WTC11 (cell line): ENCODE data around the gene CARS2. TPM values are rescaled to one million over a fixed set of nuclear protein-coding genes. Genes with fewer than 3 reads are reported as not detected.

ENCODE experiments used
- ATAC-seq: fragments of 200-7000 bp; cut with Tn5 transposase; 2 replicates; pipeline ENCODE4 v1.10.0; 2021; ENCODE audit warnings: mild to moderate bottlenecking, moderate library complexity
- CTCF ChIA-PET: fragments of 300-600 bp; sonication (Branson Sonifier 250); formaldehyde crosslinking; loops from one replicate; lab custom pipeline; 2021; ENCODE audit warnings: antibody characterized with exemption; lab: Charles Lee
- POLR2A ChIA-PET: fragments of 350-600 bp; sonication (Branson Sonifier 250); formaldehyde crosslinking; loops from one replicate; lab custom pipeline; 2021; ENCODE audit warnings: antibody characterized with exemption; lab: Charles Lee
- DNase-seq: peaks from one replicate; pipeline ENCODE4 v3.0.0; 2021; ENCODE audit warnings: low spot score
- H3K27ac Mint-ChIP-seq: 2 replicates; pipeline ENCODE4 v1.8.0; 2021; ENCODE audit warnings: mixed read lengths
- H3K27me3 Mint-ChIP-seq: 2 replicates; pipeline ENCODE4 v1.8.0; 2021; ENCODE audit warnings: low read depth, mild to moderate bottlenecking, moderate library complexity, mixed read lengths
- H3K36me3 Mint-ChIP-seq: 2 replicates; pipeline ENCODE4 v1.8.0; 2021; ENCODE audit warnings: mixed read lengths
- H3K4me1 Mint-ChIP-seq: 2 replicates; pipeline ENCODE4 v1.8.0; 2022; ENCODE audit warnings: mixed read lengths
- H3K4me3 Mint-ChIP-seq: 2 replicates; pipeline ENCODE4 v1.8.0; 2021; ENCODE audit warnings: mild to moderate bottlenecking, moderate library complexity, mixed read lengths
- H3K9me3 Mint-ChIP-seq: 2 replicates; pipeline ENCODE4 v1.8.0; 2021; ENCODE audit warnings: mixed read lengths
- ATF1 ChIP-seq: sonication (generic); formaldehyde crosslinking; IDR thresholded peaks from 2 replicates; pipeline ENCODE4 v1.8.1; 2023; ENCODE audit warnings: mild to moderate bottlenecking, moderate library complexity, missing genetic modification reagents
- ESRRA ChIP-seq: sonication (generic); formaldehyde crosslinking; IDR thresholded peaks from 2 replicates; pipeline ENCODE4 v1.8.1; 2022; ENCODE audit warnings: mild to moderate bottlenecking, missing genetic modification reagents, borderline replicate concordance
- GABPB1 ChIP-seq: sonication (generic); formaldehyde crosslinking; IDR thresholded peaks from 2 replicates; pipeline ENCODE4 v1.8.1; 2023; ENCODE audit warnings: mild to moderate bottlenecking, missing genetic modification reagents
- IRF2 ChIP-seq: sonication (generic); formaldehyde crosslinking; IDR thresholded peaks from 2 replicates; pipeline ENCODE4 v1.8.0; 2022; ENCODE audit warnings: low read depth, missing genetic modification reagents, borderline replicate concordance
- NR2C2 ChIP-seq: sonication (generic); formaldehyde crosslinking; IDR thresholded peaks from 2 replicates; pipeline ENCODE4 v1.8.0; 2022; ENCODE audit warnings: mild to moderate bottlenecking, missing genetic modification reagents
- RORB ChIP-seq: fragments of 250-450 bp; sonication (Bioruptor Pico); IDR thresholded peaks from 2 replicates; pipeline ENCODE4 v1.9.0; 2021; ENCODE audit warnings: mild to moderate bottlenecking
- SMAD3 ChIP-seq: sonication (generic); formaldehyde crosslinking; IDR thresholded peaks from 2 replicates; pipeline ENCODE4 v1.8.0; 2022; ENCODE audit warnings: missing genetic modification reagents, mild to moderate bottlenecking, borderline replicate concordance
- TP53 ChIP-seq: sonication (generic); formaldehyde crosslinking; IDR thresholded peaks from 2 replicates; pipeline ENCODE4 v1.8.1; 2023; ENCODE audit warnings: mild to moderate bottlenecking, missing genetic modification reagents
- ZNF121 ChIP-seq: sonication (generic); formaldehyde crosslinking; IDR thresholded peaks from 2 replicates; pipeline ENCODE4 v1.8.0; 2023; ENCODE audit warnings: missing genetic modification reagents
- ZNF232 ChIP-seq: sonication (generic); formaldehyde crosslinking; IDR thresholded peaks from 2 replicates; pipeline ENCODE4 v1.8.0; 2022; ENCODE audit warnings: mild to moderate bottlenecking, missing genetic modification reagents
- ZNF396 ChIP-seq: fragments of 250-450 bp; sonication (Bioruptor Pico); IDR thresholded peaks from 2 replicates; pipeline ENCODE4 v1.8.0; 2021; ENCODE audit warnings: mild to moderate bottlenecking, moderate library complexity, borderline replicate concordance
- total RNA-seq: library from RNA; stranded (reverse); gene quantifications from 3 replicates; pipeline ENCODE4 v1.2.3, GENCODE V29; 2021
- TF ChIP-seq, protein P1 (sequence below): fragments of 250-450 bp; sonication (Bioruptor Pico); IDR thresholded peaks from 2 replicates; pipeline ENCODE4 v2.1.2; 2022; ENCODE audit warnings: mild to moderate bottlenecking, moderate library complexity
- TF ChIP-seq, protein P2 (sequence below): sonication (generic); formaldehyde crosslinking; IDR thresholded peaks from 2 replicates; pipeline ENCODE4 v1.8.1; 2022; ENCODE audit warnings: low read depth, missing genetic modification reagents, borderline replicate concordance
- TF ChIP-seq, protein P3 (sequence below): sonication (generic); formaldehyde crosslinking; IDR thresholded peaks from 2 replicates; pipeline ENCODE4 v1.8.1; 2022; ENCODE audit warnings: mild to moderate bottlenecking, missing genetic modification reagents, moderate library complexity, borderline replicate concordance
- TF ChIP-seq, protein P4 (sequence below): sonication (generic); formaldehyde crosslinking; IDR thresholded peaks from 2 replicates; pipeline ENCODE4 v1.8.0; 2022; ENCODE audit warnings: mild to moderate bottlenecking, missing genetic modification reagents
- TF ChIP-seq, protein P5 (sequence below): sonication (generic); formaldehyde crosslinking; IDR thresholded peaks from 2 replicates; pipeline ENCODE4 v1.8.1; 2023; ENCODE audit warnings: mild to moderate bottlenecking, missing genetic modification reagents, moderate library complexity
- TF ChIP-seq, protein P6 (sequence below): sonication (generic); formaldehyde crosslinking; IDR thresholded peaks from 2 replicates; pipeline ENCODE4 v1.8.1; 2022; ENCODE audit warnings: missing genetic modification reagents, borderline replicate concordance
- TF ChIP-seq, protein P7 (sequence below): sonication (generic); formaldehyde crosslinking; IDR thresholded peaks from 2 replicates; pipeline ENCODE4 v1.8.1; 2022; ENCODE audit warnings: low read depth, mild to moderate bottlenecking, moderate library complexity, missing genetic modification reagents, borderline replicate concordance
- TF ChIP-seq, protein P8 (sequence below): sonication (generic); formaldehyde crosslinking; IDR thresholded peaks from 2 replicates; pipeline ENCODE4 v1.8.0; 2023; ENCODE audit warnings: mild to moderate bottlenecking, missing genetic modification reagents
- TF ChIP-seq, protein P9 (sequence below): fragments of 250-450 bp; sonication (Bioruptor Pico); conservative IDR thresholded peaks from 2 replicates; pipeline ENCODE4 v1.9.0; 2021; ENCODE audit warnings: mild to moderate bottlenecking

The CARS2 gene
- total RNA-seq, 1 experiment from 2014 or later = 39.9 TPM

DNA sequence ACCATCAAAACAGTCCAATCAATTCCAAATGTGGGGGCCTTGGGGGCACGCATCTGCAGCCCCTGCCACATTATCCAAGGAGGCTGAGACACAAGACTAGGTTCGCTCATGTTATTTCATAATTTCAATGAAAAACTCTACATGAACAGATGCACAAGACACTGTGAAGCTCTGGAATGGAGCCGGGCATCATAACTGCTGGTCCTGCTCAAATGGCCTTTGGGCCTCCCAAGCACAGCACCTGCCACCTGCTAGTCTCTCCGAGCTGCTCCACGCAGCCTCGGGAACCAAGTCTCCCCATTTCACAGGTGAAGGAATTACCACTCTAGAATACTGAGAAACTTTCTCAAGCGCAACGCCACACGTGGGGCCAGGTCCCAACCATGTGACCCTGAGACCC lies 16.9 kb downstream of the CARS2 start:
- no peak for DNase-seq
- ChIA-PET CTCF (interaction anchor here (1.2 to 1.5 kb wide), 2 partner anchors 8 to 44 kb away, joined by 3 read pairs; no protein-coding TSS in a partner anchor), POLR2A (no interaction called here)
- ATAC-seq = no peak
- H3K9me3 Mint-ChIP-seq = no peaks in the 10 kb centered on the region
- no peaks in the 10 kb centered on the region for H3K27me3 Mint-ChIP-seq
- no peaks in the 10 kb centered on the region for H3K4me1 Mint-ChIP-seq
- H3K36me3 Mint-ChIP-seq = peaks cover 18% of the 10 kb centered on the region
- no peak overlapping the region for H3K4me3 Mint-ChIP-seq
- no peak overlapping the region for H3K27ac Mint-ChIP-seq
- TF ChIP-seq TP53 = no peak
- TF ChIP-seq, protein P1, sequence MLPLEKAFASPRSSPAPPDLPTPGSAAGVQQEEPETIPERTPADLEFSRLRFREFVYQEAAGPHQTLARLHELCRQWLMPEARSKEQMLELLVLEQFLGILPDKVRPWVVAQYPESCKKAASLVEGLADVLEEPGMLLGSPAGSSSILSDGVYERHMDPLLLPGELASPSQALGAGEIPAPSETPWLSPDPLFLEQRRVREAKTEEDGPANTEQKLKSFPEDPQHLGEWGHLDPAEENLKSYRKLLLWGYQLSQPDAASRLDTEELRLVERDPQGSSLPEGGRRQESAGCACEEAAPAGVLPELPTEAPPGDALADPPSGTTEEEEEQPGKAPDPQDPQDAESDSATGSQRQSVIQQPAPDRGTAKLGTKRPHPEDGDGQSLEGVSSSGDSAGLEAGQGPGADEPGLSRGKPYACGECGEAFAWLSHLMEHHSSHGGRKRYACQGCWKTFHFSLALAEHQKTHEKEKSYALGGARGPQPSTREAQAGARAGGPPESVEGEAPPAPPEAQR = no peak
- TF ChIP-seq, protein P2, sequence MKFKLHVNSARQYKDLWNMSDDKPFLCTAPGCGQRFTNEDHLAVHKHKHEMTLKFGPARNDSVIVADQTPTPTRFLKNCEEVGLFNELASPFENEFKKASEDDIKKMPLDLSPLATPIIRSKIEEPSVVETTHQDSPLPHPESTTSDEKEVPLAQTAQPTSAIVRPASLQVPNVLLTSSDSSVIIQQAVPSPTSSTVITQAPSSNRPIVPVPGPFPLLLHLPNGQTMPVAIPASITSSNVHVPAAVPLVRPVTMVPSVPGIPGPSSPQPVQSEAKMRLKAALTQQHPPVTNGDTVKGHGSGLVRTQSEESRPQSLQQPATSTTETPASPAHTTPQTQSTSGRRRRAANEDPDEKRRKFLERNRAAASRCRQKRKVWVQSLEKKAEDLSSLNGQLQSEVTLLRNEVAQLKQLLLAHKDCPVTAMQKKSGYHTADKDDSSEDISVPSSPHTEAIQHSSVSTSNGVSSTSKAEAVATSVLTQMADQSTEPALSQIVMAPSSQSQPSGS = no peak

DNA sequence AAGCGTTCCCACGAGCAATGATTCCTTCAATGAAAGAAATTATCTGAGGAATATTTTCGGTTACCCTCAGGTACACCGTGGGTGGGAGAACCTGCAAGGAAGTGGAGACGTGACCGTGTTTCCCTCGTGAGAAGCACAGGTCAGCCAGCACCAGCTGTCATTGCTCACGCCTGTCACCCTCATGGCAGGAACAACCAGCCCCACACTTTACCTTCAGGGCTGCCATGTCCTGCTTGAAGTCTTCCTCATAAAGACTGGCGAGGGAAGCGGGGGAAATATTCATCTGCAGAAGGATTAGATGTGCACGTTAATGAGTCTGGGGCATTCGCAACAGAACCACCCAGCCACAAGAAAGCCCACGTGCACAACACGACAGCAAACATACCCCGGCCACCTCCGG lies 18.2 kb downstream of the CARS2 start:
- Mint-ChIP-seq H3K36me3 (peaks cover 15% of the 10 kb centered on the region), H3K9me3 (no peaks in the 10 kb centered on the region), H3K27me3 (no peaks in the 10 kb centered on the region), H3K4me1 (no peaks in the 10 kb centered on the region), H3K4me3 (no peak overlapping the region), H3K27ac (no peak overlapping the region)
- ChIA-PET CTCF (no interaction called here), POLR2A (no interaction called here)
- ATAC-seq = no peak
- TF ChIP-seq SMAD3 (CRISPR knock-in tag) (no peak), RORB (no peak), ESRRA (CRISPR knock-in tag) (no peak), ZNF121 (CRISPR knock-in tag) (no peak), ZNF396 (CRISPR knock-in tag) (no peak), GABPB1 (CRISPR knock-in tag) (no peak), NR2C2 (CRISPR knock-in tag) (no peak), ZNF232 (CRISPR knock-in tag) (no peak), IRF2 (CRISPR knock-in tag) (no peak), ATF1 (CRISPR knock-in tag) (no peak)
- TF ChIP-seq, protein P3, sequence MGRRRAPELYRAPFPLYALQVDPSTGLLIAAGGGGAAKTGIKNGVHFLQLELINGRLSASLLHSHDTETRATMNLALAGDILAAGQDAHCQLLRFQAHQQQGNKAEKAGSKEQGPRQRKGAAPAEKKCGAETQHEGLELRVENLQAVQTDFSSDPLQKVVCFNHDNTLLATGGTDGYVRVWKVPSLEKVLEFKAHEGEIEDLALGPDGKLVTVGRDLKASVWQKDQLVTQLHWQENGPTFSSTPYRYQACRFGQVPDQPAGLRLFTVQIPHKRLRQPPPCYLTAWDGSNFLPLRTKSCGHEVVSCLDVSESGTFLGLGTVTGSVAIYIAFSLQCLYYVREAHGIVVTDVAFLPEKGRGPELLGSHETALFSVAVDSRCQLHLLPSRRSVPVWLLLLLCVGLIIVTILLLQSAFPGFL (CRISPR knock-in tag) = no peak
- TF ChIP-seq, protein P4, sequence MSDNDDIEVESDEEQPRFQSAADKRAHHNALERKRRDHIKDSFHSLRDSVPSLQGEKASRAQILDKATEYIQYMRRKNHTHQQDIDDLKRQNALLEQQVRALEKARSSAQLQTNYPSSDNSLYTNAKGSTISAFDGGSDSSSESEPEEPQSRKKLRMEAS = no peak
- TF ChIP-seq, protein P5, sequence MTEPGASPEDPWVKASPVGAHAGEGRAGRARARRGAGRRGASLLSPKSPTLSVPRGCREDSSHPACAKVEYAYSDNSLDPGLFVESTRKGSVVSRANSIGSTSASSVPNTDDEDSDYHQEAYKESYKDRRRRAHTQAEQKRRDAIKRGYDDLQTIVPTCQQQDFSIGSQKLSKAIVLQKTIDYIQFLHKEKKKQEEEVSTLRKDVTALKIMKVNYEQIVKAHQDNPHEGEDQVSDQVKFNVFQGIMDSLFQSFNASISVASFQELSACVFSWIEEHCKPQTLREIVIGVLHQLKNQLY (CRISPR knock-in tag) = no peak
- TF ChIP-seq, protein P6, sequence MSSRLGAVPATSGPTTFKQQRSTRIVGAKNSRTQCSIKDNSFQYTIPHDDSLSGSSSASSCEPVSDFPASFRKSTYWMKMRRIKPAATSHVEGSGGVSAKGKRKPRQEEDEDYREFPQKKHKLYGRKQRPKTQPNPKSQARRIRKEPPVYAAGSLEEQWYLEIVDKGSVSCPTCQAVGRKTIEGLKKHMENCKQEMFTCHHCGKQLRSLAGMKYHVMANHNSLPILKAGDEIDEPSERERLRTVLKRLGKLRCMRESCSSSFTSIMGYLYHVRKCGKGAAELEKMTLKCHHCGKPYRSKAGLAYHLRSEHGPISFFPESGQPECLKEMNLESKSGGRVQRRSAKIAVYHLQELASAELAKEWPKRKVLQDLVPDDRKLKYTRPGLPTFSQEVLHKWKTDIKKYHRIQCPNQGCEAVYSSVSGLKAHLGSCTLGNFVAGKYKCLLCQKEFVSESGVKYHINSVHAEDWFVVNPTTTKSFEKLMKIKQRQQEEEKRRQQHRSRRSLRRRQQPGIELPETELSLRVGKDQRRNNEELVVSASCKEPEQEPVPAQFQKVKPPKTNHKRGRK (CRISPR knock-in tag) = no peak
- TF ChIP-seq, protein P7, sequence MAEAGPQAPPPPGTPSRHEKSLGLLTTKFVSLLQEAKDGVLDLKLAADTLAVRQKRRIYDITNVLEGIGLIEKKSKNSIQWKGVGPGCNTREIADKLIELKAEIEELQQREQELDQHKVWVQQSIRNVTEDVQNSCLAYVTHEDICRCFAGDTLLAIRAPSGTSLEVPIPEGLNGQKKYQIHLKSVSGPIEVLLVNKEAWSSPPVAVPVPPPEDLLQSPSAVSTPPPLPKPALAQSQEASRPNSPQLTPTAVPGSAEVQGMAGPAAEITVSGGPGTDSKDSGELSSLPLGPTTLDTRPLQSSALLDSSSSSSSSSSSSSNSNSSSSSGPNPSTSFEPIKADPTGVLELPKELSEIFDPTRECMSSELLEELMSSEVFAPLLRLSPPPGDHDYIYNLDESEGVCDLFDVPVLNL (CRISPR knock-in tag) = no peak
- TF ChIP-seq, protein P8, sequence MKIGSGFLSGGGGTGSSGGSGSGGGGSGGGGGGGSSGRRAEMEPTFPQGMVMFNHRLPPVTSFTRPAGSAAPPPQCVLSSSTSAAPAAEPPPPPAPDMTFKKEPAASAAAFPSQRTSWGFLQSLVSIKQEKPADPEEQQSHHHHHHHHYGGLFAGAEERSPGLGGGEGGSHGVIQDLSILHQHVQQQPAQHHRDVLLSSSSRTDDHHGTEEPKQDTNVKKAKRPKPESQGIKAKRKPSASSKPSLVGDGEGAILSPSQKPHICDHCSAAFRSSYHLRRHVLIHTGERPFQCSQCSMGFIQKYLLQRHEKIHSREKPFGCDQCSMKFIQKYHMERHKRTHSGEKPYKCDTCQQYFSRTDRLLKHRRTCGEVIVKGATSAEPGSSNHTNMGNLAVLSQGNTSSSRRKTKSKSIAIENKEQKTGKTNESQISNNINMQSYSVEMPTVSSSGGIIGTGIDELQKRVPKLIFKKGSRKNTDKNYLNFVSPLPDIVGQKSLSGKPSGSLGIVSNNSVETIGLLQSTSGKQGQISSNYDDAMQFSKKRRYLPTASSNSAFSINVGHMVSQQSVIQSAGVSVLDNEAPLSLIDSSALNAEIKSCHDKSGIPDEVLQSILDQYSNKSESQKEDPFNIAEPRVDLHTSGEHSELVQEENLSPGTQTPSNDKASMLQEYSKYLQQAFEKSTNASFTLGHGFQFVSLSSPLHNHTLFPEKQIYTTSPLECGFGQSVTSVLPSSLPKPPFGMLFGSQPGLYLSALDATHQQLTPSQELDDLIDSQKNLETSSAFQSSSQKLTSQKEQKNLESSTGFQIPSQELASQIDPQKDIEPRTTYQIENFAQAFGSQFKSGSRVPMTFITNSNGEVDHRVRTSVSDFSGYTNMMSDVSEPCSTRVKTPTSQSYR (CRISPR knock-in tag) = no peak
- TF ChIP-seq, protein P2 = no peak
- TF ChIP-seq, protein P9, sequence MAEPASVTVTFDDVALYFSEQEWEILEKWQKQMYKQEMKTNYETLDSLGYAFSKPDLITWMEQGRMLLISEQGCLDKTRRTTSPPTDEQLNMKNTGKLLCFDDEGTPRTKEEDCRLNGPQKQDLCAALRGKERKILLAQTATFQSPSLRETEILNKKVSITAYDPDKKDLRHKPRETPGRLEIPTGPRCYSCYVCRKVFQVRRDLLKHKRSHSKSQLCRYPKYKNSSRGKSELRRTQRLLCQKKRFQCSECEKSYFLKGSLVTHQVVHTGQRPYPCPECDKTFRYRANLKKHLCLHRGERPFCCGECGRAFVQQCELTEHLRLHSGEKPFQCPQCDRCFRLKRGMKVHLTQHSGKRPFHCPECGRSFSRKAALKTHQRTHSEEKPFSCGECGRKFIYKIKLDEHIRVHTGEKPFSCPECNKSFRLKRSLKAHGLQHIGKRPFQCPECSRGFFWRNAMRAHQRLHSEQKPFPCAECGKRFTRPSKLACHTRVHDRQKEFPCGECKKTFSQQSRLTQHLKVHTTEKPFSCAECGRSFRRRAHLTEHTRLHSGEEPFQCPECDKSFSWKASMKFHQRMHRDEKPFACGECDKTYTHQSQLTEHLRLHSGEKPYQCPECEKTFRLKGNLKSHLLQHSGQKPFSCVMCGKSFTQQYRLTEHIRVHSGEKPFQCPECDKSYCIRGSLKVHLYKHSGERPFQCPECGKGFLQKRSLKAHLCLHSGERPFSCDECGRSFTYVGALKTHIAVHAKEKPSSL (CRISPR knock-in tag) = no peak
- no peak for DNase-seq
